Activated T-cell treated with anti-CD3 and anti-CD28 coated beads, Interleukin-2, amount 50 U/mL, for 72 hours (primary cell): ENCODE data around the gene BDKRB2. TPM values are rescaled to one million over a fixed set of nuclear protein-coding genes. Genes with fewer than 3 reads are reported as not detected.

Experiments
- ATAC-seq, 2 donors: fragments of 150-1000 bp; cut with Tn5 transposase; replicated peaks in 1 of 2; 2 replicates each; pipeline ENCODE4 v1.10.0; 2021; ENCODE audit warnings: moderate library complexity in 2 of 2, mild to moderate bottlenecking in 1 of 2
- DNase-seq, 2 donors: peaks; one replicate each; pipeline ENCODE4 v3.0.0; 2021 to 2022; ENCODE audit warnings: mixed read lengths in 1 of 2
- H3K27ac Mint-ChIP-seq: one replicate; pipeline ENCODE4 v1.8.0; 2022; ENCODE audit warnings: mild to moderate bottlenecking, moderate library complexity, mixed read lengths
- H3K27me3 Mint-ChIP-seq: one replicate; pipeline ENCODE4 v1.8.0; 2022; ENCODE audit warnings: low read depth, mixed read lengths
- H3K36me3 Mint-ChIP-seq, 2 donors: one replicate each; pipeline ENCODE4 v1.8.0; 2022; ENCODE audit warnings: mixed read lengths in 2 of 2, mild to moderate bottlenecking in 1 of 2; ENCODE audit not compliant: insufficient read depth in 2 of 2
- H3K4me1 Mint-ChIP-seq: one replicate; pipeline ENCODE4 v1.8.0; 2022; ENCODE audit warnings: low read depth, mixed read lengths
- H3K4me3 Mint-ChIP-seq, 2 donors: one replicate each; pipeline ENCODE4 v1.8.0; 2022; ENCODE audit warnings: mild to moderate bottlenecking in 2 of 2, mixed read lengths in 2 of 2, moderate library complexity in 2 of 2
- H3K9me3 Mint-ChIP-seq, 2 donors: one replicate each; pipeline ENCODE4 v1.8.0; 2022; ENCODE audit warnings: mixed read lengths in 2 of 2
- total RNA-seq, 2 donors: library from RNA; stranded (reverse); gene quantifications; one replicate each; pipeline ENCODE4 v1.2.3, GENCODE V29; 2022

Gene BDKRB2
- total RNA-seq, 2 donors from 2014 or later, result not detected

DNA sequence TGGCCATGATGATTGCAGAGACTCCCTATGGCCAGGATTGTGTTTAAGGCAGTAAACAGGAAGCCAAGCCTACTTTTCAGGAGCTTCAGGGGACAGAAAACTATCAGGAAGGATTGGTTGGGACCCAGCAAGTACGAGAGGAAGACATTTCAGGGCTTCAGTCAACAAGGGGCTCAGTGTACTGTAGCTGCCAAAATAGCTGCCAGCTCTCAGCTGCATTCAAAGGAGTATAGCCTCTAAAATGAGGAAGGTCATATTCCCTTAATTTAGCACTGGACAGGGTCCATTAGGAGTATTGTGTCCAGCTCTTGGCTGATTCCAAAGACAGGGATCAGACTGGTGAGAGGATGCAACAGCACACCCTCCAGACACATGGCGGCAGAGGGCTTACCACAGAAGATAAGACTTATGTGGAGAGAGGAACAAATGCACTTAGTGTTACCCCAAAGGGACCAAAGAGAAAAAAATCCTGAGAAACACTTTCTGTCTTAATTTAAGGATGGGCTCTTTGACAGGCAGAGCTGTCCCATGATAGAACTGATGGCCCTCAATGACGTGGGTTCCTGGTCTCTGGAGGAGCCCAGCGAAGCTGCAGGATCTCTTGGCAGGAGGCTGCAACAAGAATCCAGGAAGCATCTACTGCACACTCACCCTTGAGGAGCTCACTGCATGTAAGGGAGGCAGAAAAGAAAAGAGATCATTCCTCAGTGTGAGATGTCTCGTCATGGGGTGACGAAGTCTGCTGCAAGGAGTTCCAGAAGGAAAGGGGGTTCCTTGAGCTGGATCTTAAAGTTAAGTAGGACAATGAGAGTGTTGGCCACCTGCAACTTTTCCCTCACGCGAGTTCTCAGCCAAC lies 66.2 kb downstream of the BDKRB2 start:
- Mint-ChIP-seq H3K9me3 (no peaks in the 10 kb centered on the region), H3K4me1 (peaks cover 5% of the 10 kb centered on the region), H3K27me3 (no peaks in the 10 kb centered on the region), H3K27ac (no peak overlapping the region), H3K36me3 (peaks cover 0 to 2% of the 10 kb centered on the region in 2 donors), H3K4me3 (no peak overlapping the region)
- no peak for ATAC-seq
- no peak for DNase-seq

DNA sequence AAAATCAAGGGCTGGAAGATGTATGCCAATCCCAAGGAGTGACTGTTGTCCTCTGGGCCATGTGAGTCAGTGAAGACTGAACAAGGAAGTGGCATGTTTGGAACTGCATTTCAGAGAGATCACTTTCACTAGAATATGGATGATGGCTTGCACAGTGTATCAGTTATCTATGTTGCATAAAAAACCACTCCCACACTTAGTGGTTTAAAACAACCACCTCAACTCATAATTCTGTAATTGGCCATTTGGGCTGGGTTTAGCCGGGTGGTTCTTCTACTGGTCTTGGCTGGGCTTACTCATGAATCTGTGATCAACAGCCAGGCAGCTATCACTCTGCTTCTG lies 66.8 kb downstream of the BDKRB2 start:
- H3K36me3 Mint-ChIP-seq, result peaks cover 0 to 2% of the 10 kb centered on the region in 2 donors
- no peaks in the 10 kb centered on the region for H3K9me3 Mint-ChIP-seq
- no peak overlapping the region for H3K27ac Mint-ChIP-seq
- H3K4me1 Mint-ChIP-seq, result peaks cover 5% of the 10 kb centered on the region
- ATAC-seq, result no peak
- DNase-seq, result no peak
- no peak overlapping the region for H3K4me3 Mint-ChIP-seq
- H3K27me3 Mint-ChIP-seq, result no peaks in the 10 kb centered on the region

DNA sequence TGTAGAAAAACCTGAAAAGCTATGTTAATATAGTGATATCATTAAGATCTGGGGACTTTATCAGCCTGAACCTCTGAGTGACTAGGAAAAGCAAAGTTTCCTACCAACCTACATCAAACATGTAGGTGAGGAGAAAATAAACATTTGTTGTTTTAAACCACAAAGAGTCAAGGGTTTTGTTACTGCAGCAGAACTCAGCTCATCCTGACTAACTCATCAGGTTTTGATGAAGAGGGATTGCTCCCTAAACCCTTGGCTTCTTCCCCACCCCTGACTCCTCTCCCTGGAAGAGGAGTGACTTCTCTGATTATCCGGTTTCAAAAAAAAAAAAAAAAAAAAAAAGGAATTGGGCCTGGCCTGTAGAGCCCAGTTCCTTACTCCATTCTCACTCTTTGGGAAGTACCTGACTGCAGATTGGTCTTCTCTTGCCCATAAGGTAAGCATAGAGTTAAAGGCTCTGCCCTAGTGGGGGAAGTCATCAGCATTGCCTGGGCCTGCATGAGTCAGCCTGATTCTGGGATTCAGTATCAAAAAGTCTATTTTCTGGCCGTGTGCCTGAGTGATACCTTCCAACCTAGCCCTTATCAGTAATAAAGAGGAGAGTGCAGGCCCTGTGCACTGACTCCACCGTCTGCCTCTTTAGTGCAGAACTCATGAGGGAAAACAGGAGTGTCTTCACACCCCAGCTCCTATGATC lies 68.3 kb downstream of the BDKRB2 start:
- no peak for ATAC-seq
- no peak for DNase-seq
- Mint-ChIP-seq H3K36me3 (peaks cover 2 to 3% of the 10 kb centered on the region in 2 donors), H3K4me1 (peaks cover 5% of the 10 kb centered on the region), H3K27me3 (no peaks in the 10 kb centered on the region), H3K27ac (no peak overlapping the region), H3K9me3 (peaks cover 0 to 3% of the 10 kb centered on the region in 2 donors), H3K4me3 (no peak overlapping the region)

DNA sequence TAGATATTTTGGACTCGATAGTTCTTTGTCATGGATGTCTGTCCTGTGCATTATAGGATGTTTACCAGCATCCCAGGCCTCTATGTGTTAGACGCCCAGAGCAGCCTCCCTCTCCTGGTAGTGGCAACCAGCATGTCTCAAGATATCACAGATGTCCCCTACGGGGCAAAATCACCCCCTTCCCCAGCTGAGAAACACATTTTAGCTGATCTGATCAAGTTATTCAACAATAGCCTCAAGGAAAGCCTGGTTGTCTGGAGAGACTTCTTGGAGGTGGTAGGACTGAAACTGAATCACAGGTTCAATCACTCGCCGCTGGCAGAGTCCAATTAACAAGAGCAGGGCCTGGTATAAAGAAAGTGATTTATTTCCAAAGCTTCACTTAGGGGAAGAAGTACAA lies 69.0 kb downstream of the BDKRB2 start:
- DNase-seq (no peak), ATAC-seq (no peak)
- peaks cover 0 to 4% of the 10 kb centered on the region in 2 donors for H3K9me3 Mint-ChIP-seq
- no peaks in the 10 kb centered on the region for H3K27me3 Mint-ChIP-seq
- peaks cover 2 to 3% of the 10 kb centered on the region in 2 donors for H3K36me3 Mint-ChIP-seq
- no peak overlapping the region for H3K4me3 Mint-ChIP-seq
- peaks cover 5% of the 10 kb centered on the region for H3K4me1 Mint-ChIP-seq
- H3K27ac Mint-ChIP-seq, result no peak overlapping the region

DNA sequence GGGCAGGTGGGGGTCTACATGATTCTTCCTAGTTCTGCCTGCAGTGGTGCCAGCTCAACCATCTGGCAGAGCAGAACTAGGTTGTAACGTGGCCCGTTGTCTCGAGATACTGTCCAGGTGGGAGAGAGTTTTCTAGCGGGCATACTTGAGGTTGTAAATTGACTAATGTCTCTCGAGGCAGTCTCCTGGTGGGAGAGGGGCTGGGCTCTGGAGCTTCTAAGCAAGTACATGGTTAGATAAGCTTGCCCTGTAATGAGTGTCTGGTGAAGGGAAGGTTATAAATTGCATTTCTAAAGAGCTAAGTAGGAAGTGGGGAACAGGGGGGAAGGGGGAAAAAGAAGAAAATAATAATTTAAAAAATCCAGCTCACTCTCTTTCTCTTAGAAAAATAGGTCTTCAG lies 69.5 kb downstream of the BDKRB2 start:
- DNase-seq (no peak), ATAC-seq (no peak)
- Mint-ChIP-seq H3K4me3 (no peak overlapping the region), H3K4me1 (peaks cover 5% of the 10 kb centered on the region), H3K36me3 (peaks cover 2 to 5% of the 10 kb centered on the region in 2 donors), H3K27ac (no peak overlapping the region), H3K9me3 (peaks cover 0 to 4% of the 10 kb centered on the region in 2 donors), H3K27me3 (no peaks in the 10 kb centered on the region)

- DNase-seq (no peak), ATAC-seq (no peak)
- H3K4me3 Mint-ChIP-seq, result no peak overlapping the region
- H3K27ac Mint-ChIP-seq, result no peak overlapping the region
- H3K9me3 Mint-ChIP-seq, result peaks cover 0 to 4% of the 10 kb centered on the region in 2 donors
- H3K4me1 Mint-ChIP-seq, result peaks cover 5% of the 10 kb centered on the region
- no peaks in the 10 kb centered on the region for H3K27me3 Mint-ChIP-seq
- H3K36me3 Mint-ChIP-seq, result peaks cover 2 to 5% of the 10 kb centered on the region in 2 donors
These were observed 69.9 kb downstream of the BDKRB2 start for GRCh38 chr14:96274543-96274942.

DNA sequence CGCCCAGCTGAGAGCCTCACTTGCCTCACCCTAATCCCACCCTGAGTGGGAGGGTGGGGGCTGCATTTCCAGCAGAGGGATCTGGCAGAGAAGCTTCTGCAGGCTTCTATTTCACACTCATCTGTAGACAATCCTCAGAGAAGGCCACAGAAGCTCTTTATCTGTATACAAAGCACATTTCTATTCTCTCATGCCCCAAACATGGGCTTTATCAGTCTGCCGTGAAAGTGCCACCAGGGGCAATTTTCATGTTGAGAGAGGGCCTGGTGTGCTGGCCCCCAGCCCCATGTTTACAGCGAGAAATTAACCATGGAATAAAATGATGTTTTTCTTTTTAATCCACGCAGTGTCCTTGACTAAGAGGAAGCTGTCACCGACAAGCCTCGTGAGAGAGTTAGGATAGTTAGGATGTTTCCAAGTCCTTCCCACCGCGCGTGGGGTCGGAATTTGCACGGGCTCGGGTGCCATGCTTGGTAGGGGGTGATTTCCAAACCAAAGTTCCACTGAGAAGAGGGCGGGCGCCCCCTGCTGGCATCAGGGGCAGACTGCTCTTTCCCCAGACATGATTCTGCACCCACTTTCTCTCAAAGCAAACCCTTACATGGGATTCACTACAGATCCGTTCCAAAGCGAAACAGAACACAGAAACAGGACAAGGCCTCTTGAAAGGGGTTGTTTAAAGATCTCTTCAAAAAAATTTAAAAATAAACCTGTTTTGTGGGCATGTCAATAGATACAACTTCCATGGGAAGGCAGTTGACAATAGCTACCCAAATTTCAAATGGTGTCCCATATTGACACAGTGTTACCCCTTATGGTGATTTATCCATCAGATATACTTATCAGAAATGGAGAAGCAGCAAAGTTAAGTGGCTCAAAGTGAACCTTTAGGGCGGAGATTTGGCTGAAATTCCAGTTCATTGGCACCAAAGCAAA lies 70.8 kb downstream of the BDKRB2 start:
- DNase-seq, result peak; percentile 71 to 78
- ATAC-seq, result peak; percentile 53 to 66

GRCh38 chr14:96277890-96278289 lies 73.3 kb downstream of the BDKRB2 start:
- peaks cover 5% of the 10 kb centered on the region for H3K4me1 Mint-ChIP-seq
- no peak overlapping the region for H3K4me3 Mint-ChIP-seq
- peaks cover 0 to 5% of the 10 kb centered on the region in 2 donors for H3K36me3 Mint-ChIP-seq
- no peak overlapping the region for H3K27ac Mint-ChIP-seq
- ATAC-seq (no peak), DNase-seq (no peak)
- no peaks in the 10 kb centered on the region for H3K27me3 Mint-ChIP-seq
- H3K9me3 Mint-ChIP-seq, result peaks cover 0 to 4% of the 10 kb centered on the region in 2 donors

More for the DNA sequence above, 70.8 kb downstream of the BDKRB2 start:
- Mint-ChIP-seq H3K9me3 (peaks cover 0 to 4% of the 10 kb centered on the region in 2 donors), H3K4me1 (peaks cover 5% of the 10 kb centered on the region), H3K4me3 (peak overlapping the region in 1 of 2 donors; percentile 37), H3K27me3 (no peaks in the 10 kb centered on the region), H3K27ac (no peak overlapping the region), H3K36me3 (peaks cover 2 to 5% of the 10 kb centered on the region in 2 donors)

GRCh38 chr14:96279564-96279963 lies 74.9 kb downstream of the BDKRB2 start:
- Mint-ChIP-seq H3K9me3 (peaks cover 0 to 4% of the 10 kb centered on the region in 2 donors), H3K4me1 (peaks cover 5% of the 10 kb centered on the region), H3K4me3 (no peak overlapping the region), H3K36me3 (peaks cover 0 to 5% of the 10 kb centered on the region in 2 donors), H3K27ac (no peak overlapping the region), H3K27me3 (no peaks in the 10 kb centered on the region)
- DNase-seq (no peak), ATAC-seq (no peak)

DNA sequence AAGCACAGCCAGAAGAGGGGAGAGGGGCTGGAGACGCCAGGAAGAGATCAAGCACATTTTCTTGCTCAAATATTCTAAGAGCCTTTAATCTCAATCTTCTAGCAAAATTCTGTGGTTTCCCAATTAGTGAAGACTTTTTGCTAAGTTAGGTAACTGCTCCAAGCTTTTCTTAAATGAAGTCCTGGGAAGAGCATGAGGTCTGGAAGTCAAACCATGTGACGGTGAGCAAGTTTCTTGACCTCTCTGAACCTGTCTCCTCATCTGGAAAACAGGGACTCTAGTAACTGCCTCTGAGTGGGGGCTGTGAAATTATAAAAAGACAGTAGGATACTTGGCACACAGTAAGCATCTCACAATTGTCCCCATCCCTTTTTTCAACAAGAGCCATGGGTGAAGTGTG lies 75.5 kb downstream of the BDKRB2 start:
- peaks cover 0 to 5% of the 10 kb centered on the region in 2 donors for H3K36me3 Mint-ChIP-seq
- peaks cover 0 to 4% of the 10 kb centered on the region in 2 donors for H3K9me3 Mint-ChIP-seq

DNA sequence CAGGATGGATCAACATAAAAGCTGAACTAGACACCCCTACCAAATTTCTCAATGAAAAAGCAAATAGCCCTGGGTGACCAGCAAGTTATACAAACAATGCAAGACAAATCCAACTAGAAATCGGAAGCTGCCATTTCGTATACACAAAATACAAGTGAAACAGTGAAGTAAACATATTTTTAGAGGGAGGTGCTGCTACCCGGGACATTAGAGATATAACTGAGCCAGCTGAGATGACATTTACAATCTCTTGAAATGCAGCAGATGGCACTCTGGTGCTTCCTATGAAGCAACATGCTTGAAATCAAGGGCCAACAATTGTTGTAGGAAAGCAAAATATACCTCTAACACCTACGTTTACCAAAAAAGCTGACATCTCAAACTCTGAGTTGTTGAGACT lies 76.8 kb downstream of the BDKRB2 start:
- H3K27me3 Mint-ChIP-seq, result no peaks in the 10 kb centered on the region
- no peaks in the 10 kb centered on the region for H3K4me1 Mint-ChIP-seq
- ATAC-seq, result no peak
- DNase-seq, result no peak
- peaks cover 4 to 8% of the 10 kb centered on the region in 2 donors for H3K36me3 Mint-ChIP-seq
- no peak overlapping the region for H3K4me3 Mint-ChIP-seq
- no peak overlapping the region for H3K27ac Mint-ChIP-seq
- peaks cover 0 to 4% of the 10 kb centered on the region in 2 donors for H3K9me3 Mint-ChIP-seq

More for the DNA sequence above, 75.5 kb downstream of the BDKRB2 start:
- Mint-ChIP-seq H3K4me1 (peaks cover 5% of the 10 kb centered on the region), H3K27ac (no peak overlapping the region), H3K4me3 (no peak overlapping the region), H3K27me3 (no peaks in the 10 kb centered on the region)
- ATAC-seq (no peak), DNase-seq (no peak)

DNA sequence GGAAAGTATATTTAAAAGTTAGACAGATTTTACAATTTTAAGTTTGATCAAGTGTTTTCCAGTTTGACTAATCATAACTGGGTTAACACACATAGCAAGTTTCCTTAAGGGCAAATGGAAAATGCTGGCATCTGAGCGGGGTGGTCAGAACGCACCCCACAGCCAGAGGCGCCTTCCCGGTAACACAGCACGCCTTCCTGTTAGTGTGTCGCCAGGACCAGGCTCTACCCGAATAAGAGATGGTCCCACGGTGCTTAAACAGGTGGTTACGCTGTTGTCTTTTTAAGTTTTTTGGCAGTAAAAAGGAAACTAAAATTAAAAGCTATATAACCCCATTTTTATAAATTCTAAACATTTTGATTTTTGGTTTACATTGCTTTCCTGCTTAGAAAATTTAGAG lies 79.4 kb downstream of the BDKRB2 start:
- Mint-ChIP-seq H3K4me1 (no peaks in the 10 kb centered on the region), H3K36me3 (peaks cover 2 to 4% of the 10 kb centered on the region in 2 donors), H3K4me3 (no peak overlapping the region), H3K9me3 (no peaks in the 10 kb centered on the region), H3K27ac (no peak overlapping the region), H3K27me3 (no peaks in the 10 kb centered on the region)
- ATAC-seq (no peak), DNase-seq (no peak)
